Renal pelvis (tissue), 4 donors: ENCODE measurements around the gene DNAJC5. TPM values are rescaled to one million over a fixed set of nuclear protein-coding genes. Genes with fewer than 3 reads are reported as not detected.

Experiments used
- DNase-seq: peaks from one replicate; pipeline ENCODE4 v3.0.0-alpha.2; 2013
- polyA plus RNA-seq, 3 donors: library from polyadenylated mRNA; unstranded; fragments of 120-200 nt; gene quantifications; one replicate each; pipeline ENCODE4 v1.2.1, GENCODE V29; 2013; ENCODE audit not compliant: insufficient read length in 3 of 3

The DNAJC5 gene
- polyA plus RNA-seq, 3 donors: 30.3 to 35.8 (median 34.7) TPM

DNA sequence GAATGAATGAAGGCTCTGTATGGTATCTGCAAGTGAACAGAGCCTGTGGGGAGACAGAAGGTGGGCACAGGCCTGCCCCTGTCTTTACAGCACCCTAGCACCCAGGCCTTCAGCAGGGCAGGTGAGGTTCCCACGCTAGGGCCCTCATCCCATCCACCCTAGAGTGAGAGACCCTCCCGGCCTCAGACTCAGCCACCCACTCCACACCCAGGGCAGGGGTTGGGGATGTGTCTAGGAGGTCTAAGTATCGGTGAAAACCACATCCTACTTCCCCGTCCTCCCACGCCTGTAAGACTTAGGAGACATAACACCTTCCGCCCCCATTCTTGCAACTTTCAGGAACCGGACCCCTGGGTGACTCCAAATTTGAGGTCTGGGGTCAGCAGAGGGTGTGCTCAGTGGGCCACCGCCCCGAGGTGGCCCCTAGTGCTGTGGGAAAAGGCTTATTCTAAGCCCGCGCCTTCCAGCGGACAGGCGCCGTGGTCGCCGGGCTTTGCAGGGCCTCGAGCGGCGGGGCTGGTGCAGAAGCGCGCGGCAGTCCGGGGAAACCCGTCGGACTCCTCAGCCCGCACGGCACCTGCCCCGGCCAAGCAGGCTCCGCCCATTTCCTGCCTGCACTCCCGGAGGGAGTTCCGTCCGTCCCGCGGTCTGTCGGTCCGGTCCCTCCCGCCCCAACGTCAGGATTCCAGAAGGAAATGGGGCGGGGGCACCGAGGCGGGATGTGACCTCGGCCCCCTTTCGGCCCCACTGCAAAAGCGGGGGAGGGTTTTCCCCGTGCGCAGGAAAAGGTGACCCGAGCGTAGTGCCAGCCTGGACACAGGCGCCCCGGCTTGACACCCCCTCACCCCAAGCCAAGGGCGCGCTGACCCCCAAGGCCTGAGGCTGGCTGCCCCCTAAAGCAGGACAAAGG, 83.6 kb downstream of the DNAJC5 start:
- no peak for DNase-seq

DNA sequence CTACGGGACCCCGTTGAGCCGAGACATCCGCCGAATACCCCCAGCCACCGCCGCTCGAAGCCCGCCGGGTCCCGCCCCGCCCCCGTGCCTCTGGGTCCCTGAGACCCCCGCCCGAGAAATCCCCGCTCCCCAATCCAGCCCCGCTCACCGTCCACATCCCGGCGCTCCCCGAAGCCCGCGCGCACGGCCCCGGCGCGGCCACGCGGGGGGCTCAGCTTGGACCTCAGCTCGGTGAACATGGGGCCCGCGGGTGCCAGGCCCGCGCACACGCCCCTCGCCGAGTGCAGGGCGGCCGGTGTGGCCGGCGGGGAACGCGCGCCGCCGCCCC, 84.3 kb downstream of the DNAJC5 start:
- DNase-seq: no peak

DNA sequence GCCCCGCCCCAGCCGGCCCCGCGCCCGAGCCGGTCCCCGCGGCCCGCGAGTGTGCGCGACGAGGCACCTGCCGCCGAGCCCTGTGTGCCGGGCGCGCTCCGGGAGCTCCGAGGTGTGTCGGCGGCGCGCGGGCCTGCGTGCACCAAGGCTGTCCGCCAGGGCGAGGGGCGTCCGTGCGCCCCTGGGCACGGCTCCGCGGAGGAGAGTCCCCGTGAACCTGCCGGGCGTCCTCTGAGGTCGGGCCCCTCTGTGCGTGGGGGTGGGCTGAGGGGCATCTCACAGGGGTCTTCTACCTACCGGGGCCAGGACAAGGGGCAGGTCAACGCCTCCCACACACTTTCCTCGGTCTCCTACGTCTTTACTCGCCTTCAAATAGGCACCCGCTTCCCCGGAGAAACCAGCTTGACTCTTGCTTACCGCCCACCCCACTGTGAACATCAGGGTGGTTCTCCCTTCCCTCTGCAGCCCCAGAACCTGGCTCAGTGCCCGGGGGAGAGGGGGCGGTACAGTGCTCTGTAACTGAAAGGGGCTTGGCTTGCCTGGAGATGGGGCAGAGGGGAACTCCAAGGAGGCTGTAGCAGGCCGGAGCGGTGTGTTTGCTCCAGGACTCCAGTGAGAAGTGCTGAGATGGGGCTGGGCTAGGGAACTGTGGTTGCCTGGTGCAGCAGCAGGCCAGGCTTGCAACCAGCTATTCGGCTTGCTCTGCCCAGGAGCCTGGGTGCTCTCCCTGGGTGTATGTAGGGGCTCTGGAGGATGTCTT, 84.8 kb downstream of the DNAJC5 start, which contains the start of gene SAMD10:
SAMD10 (minus strand) TSS at position 86 of the 760 bp plus-strand sequence. CDS start 175 bp downstream, outside the sequence.
- no peak for DNase-seq

DNA sequence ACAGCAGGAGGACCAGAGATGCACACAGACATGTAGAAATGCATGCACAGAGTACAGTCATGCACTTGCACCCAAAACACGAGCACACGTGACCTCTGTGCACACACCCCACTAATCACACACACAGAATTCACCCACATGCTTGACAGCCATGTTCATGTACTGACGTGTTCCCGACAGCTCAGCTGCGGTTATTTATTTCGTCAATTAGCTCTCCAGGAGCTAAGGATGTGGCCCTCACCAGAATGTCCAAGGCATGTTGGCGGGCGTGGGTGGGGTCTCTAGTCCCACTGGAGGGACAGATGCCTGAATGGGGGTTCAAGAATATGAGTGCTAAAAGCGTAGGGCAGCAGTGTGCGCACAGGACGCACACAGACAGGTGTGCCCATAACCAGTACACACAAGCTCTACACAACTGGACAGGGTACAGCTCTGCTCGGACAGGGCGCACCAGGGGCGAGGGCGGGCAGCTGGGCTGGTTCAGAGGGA, 85.4 kb downstream of the DNAJC5 start:
- no peak for DNase-seq

DNA sequence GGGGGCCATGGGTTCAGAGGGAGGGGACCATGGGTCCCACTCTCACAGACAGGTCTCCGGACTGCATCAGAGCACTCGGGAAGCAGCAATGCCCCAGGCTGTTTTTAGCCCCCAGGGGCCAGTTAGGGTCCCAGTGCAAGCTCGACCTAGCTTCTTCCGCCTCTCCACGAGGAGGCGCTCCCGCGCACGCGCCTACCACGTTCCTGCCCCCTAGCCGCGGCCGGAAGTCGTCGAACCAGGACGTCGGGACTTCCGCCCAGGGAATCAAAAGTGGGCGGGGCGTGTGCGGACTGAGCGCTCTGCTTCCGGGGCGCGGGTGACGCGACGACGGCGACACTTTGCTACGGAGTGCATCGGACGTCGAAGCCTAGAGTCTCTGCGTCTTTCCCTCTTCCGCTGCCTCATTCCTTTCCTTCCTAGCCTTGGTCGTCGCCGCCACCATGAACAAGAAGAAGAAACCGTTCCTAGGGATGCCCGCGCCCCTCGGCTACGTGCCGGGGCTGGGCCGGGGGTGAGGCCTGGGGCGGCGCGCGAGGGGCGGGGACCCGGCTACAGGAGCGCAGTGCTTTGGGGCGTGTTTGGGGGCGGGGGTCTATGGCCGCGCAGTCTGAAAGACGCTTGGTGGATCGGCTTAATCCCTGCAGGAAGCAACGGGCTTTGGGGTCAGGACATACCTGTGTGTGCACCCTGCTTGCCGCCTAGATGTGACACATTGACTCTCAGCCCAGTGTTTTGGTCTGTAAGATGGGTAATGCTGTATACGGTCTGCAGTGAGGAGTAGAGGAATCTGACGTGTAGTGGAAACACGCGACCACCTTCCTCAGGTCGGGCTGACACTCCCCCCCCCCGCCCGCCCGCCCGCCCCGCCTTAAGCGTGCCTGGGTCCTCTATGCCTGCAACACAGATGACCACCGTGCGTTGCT, 86.1 kb downstream of the DNAJC5 start, which contains the start of gene PRPF6:
PRPF6 (plus strand) TSS at position 327 of the 923 bp plus-strand sequence; CDS start at position 441, 114 bp downstream.
- peak; percentile 96 for DNase-seq

DNA sequence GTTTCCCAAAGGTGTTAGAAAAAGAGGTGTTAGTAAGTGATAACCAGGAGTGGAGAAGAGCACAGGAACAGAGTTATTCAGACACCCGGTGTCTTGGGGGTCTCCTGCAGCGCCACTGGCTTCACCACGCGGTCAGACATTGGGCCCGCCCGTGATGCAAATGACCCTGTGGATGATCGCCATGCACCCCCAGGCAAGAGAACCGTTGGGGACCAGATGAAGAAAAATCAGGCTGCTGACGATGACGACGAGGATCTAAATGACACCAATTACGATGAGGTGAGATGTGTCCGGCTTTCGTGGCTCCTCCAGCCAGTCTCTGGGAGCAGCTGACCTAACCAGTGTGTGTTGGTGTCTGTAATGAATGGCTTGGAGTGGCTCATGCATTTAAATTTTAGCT, 88.0 kb downstream of the DNAJC5 start:
- no peak for DNase-seq

Other genes starting within 250 kb of the DNAJC5 start
- 10 to 100 TPM; 28.6 to 38.0 (median 32.7) TPM for gene STMN3, start 241.7 kb upstream of the DNAJC5 start, polyA plus RNA-seq
- 10 to 100 TPM; 17.6 to 23.8 (median 19.1) TPM for gene RTEL1, start 236.8 kb upstream of the DNAJC5 start, polyA plus RNA-seq
- gene TNFRSF6B, start 198.5 kb upstream of the DNAJC5 start, polyA plus RNA-seq: 1 to 10 TPM; 2.8 to 2.9 (median 2.8) TPM
- 10 to 100 TPM; 33.8 to 39.7 (median 37.2) TPM for gene ARFRP1, start 187.2 kb upstream of the DNAJC5 start, polyA plus RNA-seq
- gene ZGPAT, start 187.1 kb upstream of the DNAJC5 start, polyA plus RNA-seq: 10 to 100 TPM; 24.2 to 28.9 (median 24.8) TPM
- 10 to 100 TPM; 11.8 to 13.4 (median 12.4) TPM for gene LIME1, start 158.5 kb upstream of the DNAJC5 start, polyA plus RNA-seq
- 100 to 1,000 TPM; 107 to 147 (median 140) TPM for gene SLC2A4RG, start 155.3 kb upstream of the DNAJC5 start, polyA plus RNA-seq
- gene ZBTB46, start 63.9 kb upstream of the DNAJC5 start, polyA plus RNA-seq: 10 to 100 TPM; 16.8 to 23.5 (median 19.5) TPM
- not detected for gene ABHD16B, start 33.6 kb upstream of the DNAJC5 start, polyA plus RNA-seq
- gene TPD52L2, start 29.9 kb upstream of the DNAJC5 start, polyA plus RNA-seq: 100 to 1,000 TPM in 1 of 3 donors, 10 to 100 TPM in 2; 85.7 to 102 (median 94.7) TPM
- gene UCKL1, start 61.3 kb downstream of the DNAJC5 start, polyA plus RNA-seq: 10 to 100 TPM; 54.0 to 66.1 (median 64.6) TPM
- 10 to 100 TPM; 30.5 to 35.0 (median 32.6) TPM for gene ZNF512B, start 74.8 kb downstream of the DNAJC5 start, polyA plus RNA-seq
- gene SAMD10, start 84.5 kb downstream of the DNAJC5 start, polyA plus RNA-seq: 10 to 100 TPM; 10.0 to 12.0 (median 11.1) TPM
- gene PRPF6, start 86.0 kb downstream of the DNAJC5 start, polyA plus RNA-seq: 10 to 100 TPM; 87.4 to 97.2 (median 92.1) TPM
- 1 to 10 TPM; 1.3 to 1.5 (median 1.3) TPM for gene C20orf204, start 141.1 kb downstream of the DNAJC5 start, polyA plus RNA-seq
- gene SOX18, start 154.5 kb downstream of the DNAJC5 start, polyA plus RNA-seq: 10 to 100 TPM in 2 of 3 donors, 1 to 10 TPM in 1; 8.0 to 14.1 (median 13.0) TPM
- gene TCEA2, start 168.1 kb downstream of the DNAJC5 start, polyA plus RNA-seq: 10 to 100 TPM; 88.2 to 97.1 (median 93.6) TPM
- gene RGS19, start 184.4 kb downstream of the DNAJC5 start, polyA plus RNA-seq: 1 to 10 TPM; 6.0 to 7.9 (median 6.7) TPM
- 1 to 10 TPM in 2 of 3 donors, under 1 TPM in 1; 0.94 to 1.2 (median 1.1) TPM for gene OPRL1, start 185.0 kb downstream of the DNAJC5 start, polyA plus RNA-seq
- gene LKAAEAR1, start 189.3 kb downstream of the DNAJC5 start, polyA plus RNA-seq: under 1 TPM in 2 of 3 donors, not detected in 1; 0.36 TPM
- not detected for gene NPBWR2, start 212.4 kb downstream of the DNAJC5 start, polyA plus RNA-seq